Measurements from ENCODE around the gene TRHDE.

TRHDE gene

DNA sequence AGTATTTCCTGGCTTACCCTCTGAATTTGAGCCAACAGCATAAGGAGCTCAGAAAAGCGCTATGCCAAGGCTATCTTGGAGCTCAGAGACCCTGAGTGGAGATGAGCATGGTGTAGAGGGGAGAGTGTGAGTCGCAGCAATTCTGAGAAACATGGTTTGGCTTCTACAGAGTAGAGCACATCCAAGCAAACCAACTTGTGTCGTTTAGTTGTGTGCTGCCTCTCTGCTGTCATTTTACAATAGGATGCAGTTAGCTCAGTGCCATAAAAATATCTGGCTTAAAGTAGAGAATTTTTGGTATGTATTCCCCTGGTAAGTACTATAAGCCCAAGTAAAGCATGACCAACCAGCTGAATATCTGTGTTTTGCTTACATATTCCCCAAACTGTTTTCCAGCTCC lies 249.2 kb downstream of the TRHDE start:
- DNase-seq (ENCODE audit: low read depth): no peak

DNA sequence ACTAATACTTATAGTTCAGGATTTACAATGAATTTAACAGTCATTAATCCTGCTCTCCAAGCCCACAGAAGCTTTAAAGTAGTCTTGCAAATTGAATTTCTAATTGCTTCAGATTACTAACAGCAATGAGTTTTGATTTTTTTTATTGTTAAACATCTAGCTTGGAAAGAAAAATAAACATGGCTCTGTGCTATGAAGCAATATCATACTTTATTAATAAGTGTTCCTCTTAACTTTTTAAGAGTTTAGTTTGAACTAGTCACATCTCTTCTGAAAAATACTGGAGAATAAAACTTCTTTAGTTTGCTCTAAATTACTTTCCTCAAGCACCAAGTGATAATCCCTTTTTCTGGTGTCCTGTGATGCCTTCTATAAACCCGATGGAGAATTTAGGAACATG lies 250.2 kb downstream of the TRHDE start:
- no peak for DNase-seq (ENCODE audit: low read depth)

DNA sequence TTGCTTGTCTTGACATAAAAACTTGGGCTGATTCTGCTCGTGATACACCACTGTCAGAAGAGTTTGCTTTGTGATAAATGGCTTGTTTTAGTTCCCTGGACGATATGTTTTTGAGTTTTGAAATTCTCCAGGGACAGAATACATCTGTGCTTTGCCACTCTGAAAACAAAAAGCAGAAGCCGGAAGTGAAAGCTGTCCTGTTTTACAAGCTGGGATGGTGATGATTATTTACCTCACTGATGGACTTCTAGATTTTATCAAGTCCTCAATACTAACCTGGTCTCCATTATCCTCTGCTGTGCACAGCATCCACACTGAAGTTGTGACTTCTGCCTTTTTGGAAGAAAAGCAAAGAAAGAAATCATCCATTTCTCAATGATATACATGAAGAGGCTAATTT lies 251.6 kb downstream of the TRHDE start:
- DNase-seq (ENCODE audit: low read depth): no peak

DNA sequence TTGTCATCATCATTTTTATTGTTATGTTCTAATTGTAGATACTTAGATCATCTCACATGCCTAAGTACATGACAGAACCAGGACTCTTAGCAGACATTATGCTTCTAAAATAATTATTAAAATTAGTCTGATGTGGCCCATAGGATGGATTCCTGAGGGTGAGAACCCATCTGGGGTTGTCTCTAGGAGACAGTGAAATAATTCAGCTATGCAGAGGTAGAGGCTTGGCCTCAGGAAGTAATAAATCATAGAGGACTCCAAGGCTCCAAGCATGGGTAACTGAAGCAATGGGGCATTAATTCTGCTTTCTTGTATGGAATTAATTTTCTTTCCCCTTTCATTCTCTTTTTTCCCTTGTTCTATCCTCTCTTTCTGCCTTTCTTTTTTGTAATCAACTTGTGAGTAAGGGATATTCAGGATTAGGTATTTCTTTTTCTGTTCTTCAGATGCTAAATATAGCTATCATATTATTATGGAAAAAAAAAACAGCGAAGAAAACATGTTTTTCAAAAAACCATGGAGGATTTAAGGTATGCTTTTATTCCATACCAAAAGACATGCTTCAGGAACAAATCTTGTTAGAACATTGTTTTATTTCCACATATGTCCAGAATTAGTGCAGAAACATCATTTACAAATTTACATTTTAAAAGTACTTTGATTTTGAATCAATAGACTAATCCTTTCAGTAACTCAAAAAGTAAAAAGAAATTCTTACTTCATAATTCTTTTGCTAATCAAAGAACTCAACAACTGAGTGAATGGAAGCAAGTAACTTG lies 263.2 kb downstream of the TRHDE start:
- DNase-seq (ENCODE audit: low read depth): no peak

DNA sequence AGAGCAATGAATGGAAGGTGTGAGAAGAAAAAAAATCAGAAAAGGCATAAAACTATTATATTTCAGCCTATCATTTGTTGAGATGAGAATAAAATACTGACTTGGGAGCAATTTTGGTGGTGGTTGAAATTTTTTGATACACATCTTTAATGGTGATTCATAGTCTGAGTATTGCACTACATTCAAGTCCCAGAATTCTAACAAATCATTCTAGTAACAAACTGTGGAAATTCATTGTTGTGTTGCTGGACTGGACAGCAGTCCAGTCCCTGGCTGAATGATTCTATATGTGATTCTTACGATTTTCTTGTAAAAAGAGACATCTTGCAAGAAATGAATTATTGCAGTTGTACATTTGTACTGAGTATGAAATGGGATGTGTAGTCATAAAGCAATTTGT lies 268.6 kb downstream of the TRHDE start:
- no peak for DNase-seq (ENCODE audit: low read depth)

DNA sequence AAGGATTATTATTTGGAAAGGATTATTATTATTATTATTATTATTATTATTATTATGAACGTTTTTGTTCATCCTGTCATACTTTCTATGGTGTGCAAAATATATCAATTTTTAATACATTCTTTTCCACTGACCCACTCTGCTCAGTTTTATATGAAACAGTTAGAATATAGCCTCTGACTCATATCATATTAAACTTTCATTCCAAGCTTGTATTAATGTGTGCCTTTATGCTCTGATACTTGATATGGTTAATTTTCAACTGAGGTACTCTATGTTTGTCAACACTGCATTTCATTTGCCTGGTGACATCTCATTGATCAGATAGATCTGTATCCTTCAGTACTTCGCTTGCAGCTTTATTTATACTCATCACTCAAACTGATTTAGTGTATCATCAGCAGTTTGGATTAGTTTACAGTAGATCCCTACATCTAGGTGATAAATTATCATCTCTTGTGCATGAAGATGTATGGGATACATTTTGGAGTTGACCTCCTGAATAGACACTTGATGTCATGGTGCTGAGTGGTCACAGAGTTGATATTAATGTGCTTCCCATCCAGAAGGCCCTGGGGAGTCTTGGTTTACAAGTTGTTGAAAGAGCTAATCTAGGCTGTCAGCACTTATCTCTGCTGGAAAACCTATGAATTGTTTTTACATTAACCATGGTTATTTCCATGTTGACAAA lies 271.8 kb downstream of the TRHDE start:
- DNase-seq (ENCODE audit: low read depth): no peak

DNA sequence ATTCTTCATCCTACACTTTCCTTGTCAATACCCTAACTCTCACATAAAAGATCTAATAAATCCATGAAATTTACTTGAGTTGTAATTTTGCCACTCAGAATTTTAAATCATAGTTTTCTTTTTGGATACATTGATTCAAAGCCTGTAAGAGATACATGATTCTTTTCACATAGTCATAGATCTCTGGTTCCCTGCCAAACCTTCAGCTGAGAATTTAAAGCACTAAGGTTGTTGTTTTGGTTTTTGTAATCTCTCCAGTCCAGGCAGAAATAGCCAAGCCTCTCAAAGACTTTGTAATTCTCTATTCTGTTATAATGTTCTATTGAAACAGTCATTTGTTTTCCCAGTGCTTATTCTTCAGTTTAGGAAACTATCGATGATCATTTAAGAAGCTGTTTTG lies 273.9 kb downstream of the TRHDE start:
- no peak for DNase-seq (ENCODE audit: low read depth)

DNA sequence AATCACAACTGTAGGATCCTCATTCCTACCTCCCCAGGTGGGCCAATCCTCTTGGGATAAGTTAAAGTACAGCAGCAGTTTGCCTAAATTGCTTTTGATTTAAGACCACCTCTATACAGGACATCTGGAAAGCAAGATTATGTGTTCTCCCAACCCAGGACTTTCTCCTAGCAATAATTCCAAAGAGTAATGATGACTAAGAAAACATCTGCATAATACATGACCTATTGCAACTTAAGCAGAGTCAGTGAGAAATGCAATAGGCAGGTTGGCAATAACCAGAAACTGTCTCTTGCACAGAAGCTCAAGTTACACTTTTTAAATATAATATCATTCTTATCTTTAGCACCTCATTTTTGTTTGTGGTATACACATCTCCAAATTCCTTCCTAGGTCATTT lies 275.4 kb downstream of the TRHDE start:
- DNase-seq (ENCODE audit: low read depth): no peak

DNA sequence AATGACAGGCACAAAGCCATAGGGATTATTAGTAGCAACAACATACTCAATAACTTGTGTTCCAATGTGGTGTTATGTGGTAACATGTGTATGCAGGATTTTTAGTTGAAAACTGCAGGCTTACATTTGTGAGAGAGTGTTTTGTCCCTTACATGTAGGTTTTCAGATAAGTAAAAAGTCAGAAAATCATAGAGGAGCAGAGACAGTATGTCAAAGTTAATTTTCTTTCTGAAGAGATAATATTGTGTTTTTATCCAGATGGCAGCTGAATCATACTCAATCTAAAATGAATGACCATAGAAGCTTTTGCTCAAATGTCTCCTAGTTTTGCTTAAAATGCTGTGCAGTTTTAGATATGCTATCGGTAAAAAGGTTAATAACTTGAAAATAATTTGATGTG lies 277.0 kb downstream of the TRHDE start:
- no peak for DNase-seq (ENCODE audit: low read depth)

DNA sequence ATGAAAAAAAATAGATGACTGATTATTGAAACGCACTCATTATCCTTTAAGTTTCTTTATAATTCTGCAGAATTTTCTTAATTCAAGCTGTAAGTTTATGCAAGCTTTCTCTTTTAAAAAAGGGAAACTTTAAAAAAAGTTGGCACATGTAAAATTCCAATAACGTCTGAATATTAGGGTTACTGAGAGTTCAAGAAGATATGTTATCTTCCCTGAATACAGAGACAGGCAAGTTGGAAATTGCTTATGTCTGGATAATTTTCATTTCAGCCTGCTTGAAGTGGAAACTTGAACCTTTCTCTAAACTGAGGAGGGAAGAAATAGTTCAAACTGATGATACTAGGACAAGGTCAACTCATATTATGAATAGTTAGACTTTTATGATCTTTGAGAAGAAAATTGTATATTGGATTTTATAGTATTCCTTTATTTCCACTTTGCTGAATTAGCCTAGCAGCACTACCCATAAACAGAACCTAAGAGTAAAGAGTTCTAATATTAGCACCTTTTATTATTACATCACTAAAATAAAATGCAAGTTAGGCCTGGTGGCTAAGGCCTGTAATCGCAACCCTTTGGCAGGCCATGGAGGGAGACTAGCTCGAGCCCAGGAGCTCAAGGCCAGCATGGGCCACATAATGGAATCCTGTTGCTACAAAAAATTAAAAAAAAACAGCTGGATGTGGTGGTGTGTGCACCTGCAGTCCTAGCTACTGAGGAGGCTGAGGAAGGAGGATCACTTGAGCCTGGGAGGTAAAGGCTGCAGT lies 288.0 kb downstream of the TRHDE start:
- no peak for DNase-seq (ENCODE audit: low read depth)

DNA sequence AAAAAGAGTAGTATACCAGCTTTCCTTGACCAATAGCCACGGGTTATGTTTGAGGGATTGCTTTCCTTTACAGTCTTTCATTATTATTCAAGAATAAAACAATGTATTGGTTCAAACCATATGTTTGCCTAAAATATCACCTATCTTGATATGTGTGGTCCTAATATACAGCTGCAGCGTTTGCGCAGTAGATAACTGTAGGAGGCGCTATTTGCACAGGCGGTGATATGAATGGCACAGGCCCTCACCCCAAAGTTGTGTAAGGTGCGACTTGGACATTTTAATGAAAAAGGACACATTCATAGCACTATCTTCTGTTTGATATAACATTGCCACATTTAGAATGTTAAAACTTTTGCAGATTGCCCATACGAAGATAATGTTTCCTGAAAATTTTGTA lies 298.4 kb downstream of the TRHDE start:
- DNase-seq (ENCODE audit: low read depth): no peak

DNA sequence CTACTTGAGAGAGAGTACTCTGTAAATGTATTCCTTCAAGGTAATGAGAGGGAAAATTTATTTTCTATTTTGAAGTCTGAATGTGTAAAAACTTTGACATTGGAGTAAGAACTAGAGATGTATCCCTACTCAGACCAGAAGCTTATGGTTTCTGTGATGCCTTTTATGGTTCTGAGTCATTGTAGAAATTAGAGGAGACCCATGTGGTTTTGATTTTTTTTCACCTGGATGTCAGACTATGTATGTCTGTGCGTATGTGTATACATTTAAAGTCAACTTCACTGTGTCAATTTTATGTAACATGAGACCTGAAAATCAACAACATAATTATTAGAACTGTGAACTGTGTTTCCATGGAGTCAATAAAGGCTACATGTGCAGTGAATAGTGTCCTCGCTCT lies 302.0 kb downstream of the TRHDE start:
- DNase-seq (ENCODE audit: low read depth): no peak

DNA sequence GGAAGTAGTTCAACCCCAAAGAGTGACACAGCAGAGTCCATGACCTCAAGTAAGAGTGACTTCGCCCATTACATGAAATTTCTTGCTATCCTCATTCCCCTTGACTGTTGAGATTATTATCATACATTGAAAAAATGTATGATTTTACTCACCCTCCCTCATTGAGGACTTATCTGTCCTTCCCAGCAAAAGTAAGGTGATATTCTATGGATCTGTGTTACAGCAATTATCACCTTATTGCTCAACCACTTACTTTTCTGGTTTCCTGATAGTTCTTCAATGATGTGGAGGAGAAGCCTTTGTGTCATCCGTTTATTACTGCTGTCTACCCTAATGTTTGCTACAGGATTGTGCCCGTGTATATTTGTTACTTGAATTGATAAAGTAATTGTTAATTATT lies 306.2 kb downstream of the TRHDE start:
- no peak for DNase-seq (ENCODE audit: low read depth)

DNA sequence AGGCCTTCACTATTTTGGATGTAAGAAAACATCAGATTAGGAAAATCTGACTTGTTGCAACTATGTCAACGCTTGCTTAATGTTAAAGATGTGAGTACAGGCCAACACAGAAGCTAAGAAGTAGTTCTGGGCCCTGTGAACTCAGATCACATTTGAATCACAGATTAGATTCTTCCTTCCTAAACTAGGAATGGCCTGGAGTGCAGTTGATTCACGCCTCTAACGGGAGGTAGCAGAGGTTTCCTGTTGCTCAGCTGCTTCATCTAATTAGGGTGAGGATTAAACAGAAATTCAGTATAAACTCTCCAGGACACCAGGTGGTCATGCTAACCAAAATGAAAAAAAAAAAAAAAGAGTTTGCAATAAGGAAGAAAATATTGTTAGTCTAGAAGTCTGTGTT lies 314.3 kb downstream of the TRHDE start:
- no peak for DNase-seq (ENCODE audit: low read depth)

DNA sequence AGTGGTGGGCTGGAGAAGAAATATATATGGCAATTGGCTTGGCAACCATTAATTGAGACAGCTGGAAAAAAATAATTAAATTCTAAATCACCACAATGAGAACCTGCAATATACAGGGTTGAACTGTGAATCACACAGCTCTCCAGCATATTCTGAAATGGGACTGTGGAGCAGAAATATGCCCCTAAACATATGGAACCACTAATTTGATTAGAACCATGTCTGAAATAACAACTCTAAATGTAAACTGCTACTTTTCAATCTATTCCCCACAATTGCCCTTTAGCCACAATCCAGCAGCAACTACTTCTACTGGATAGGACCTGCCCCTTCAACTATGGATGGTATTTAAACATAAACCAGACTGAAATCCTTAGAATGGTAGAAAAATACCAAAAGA lies 330.4 kb downstream of the TRHDE start:
- DNase-seq (ENCODE audit: low read depth): no peak

DNA sequence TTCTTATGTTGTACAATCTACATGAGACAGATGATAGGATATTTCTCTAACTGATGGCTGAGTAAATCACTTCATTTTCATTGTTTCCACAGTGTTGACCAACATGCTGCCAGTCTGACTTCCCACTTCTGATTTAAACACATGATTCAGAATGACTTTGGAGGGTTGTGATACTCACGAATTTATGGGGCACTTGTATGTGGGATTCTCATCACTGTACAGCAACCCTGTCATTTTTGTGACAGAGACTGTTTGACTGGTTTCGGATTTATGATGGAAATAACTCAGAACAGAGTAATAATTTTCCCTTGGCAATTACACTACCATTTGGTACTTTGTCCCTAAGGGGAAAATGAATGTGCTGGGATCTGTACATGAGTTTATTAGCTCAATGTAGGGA lies 333.8 kb downstream of the TRHDE start:
- DNase-seq (ENCODE audit: low read depth): no peak

DNA sequence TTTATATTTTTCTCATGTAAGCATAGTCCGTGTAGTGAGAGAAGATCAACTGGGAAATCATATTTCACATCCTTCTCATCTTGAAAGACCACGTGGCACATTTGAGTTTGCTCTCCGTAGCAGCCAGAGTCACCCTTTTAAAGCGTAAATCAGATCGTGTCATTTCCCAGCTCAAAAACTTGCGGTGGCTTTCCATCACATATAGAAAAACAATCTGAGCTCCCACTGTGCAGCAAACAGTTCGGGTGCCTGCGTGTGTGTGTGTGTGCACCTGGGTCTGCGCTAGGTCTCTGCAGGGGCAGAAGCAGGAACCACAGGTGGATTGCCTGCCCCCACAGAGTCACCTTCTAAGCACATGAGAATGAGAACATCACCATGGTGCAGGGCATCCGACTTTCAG lies 338.2 kb downstream of the TRHDE start:
- no peak for DNase-seq (ENCODE audit: low read depth)

DNA sequence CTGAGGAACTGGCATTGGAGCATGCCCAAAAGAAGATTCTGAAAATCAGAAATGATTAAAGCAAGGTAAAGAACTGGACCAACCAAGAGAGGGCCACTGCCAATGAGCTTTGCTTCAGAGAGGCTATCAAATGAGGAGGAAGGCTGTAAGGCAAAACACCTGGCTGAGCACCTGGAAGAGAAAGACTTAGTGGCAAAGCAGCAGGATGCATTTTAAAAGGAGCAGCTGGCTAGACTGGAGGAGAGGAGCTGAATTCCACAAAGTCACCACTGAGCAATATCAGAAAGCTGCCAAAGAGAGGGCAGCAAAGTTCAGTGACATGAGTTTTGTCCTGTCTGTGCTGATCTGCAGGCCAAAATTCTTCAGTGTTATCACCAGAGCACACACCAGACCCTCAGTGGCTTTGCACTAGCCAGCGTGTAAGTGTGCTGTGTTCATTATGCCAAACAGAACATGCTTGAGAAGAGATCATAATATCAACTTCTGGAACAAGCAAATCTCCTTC lies 338.7 kb downstream of the TRHDE start:
- no peak for DNase-seq (ENCODE audit: low read depth)

DNA sequence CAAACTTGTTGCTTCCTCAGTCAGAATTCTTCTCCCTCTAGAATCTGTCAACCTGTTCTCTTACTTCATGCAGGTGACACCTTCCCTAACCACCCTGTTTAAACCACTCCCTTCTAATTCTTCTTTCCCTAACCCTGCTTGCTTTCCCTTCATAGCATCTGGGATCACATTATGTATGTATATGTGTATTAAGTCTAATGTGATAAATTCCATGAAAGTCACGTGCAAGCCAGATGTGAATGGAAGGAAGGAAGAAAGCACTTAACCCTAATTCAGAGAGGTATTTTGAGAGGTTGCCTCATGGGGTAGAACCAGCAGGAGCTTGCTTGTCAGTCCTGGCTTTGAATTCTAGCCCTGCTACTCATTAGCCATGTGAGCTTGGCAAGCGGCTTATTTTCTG lies 340.0 kb downstream of the TRHDE start:
- DNase-seq (ENCODE audit: low read depth): no peak

DNA sequence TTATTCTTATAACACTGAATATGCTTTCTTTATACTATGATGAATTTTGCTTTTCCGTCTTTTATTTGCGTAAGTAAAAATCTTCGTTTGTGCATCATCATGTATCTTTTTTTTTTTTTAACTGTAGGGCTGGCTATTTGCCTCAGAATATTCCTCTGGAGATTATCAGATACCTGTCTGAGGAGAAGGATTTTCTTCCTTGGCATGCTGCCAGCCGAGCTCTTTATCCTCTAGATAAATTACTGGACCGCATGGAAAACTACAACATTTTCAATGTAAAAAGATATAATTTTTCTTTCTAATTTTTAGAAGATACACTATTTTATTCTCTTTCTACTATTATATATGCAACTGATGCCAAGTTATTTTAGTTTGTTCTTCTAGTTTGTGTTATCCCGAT lies 346.6 kb downstream of the TRHDE start:
- DNase-seq (ENCODE audit: low read depth): no peak

DNA sequence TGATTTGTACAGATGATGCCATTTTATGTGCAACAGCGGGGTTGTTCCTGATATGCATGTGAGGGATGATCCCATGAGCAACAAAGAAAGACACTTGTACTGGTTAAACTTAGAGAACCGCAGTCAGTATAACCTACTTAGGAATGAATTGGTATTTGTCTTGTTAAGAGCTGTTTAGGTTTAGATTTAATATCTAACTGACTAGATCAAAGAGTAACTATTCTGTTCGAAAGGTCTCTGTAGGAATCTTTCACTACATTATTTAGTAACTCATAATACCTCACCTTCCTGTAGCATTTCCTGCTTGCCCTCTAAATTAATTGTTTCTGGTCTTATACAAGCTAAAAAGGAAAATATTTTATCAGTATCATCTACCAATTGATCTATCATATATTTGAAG lies 350.4 kb downstream of the TRHDE start:
- no peak for DNase-seq (ENCODE audit: low read depth)

DNA sequence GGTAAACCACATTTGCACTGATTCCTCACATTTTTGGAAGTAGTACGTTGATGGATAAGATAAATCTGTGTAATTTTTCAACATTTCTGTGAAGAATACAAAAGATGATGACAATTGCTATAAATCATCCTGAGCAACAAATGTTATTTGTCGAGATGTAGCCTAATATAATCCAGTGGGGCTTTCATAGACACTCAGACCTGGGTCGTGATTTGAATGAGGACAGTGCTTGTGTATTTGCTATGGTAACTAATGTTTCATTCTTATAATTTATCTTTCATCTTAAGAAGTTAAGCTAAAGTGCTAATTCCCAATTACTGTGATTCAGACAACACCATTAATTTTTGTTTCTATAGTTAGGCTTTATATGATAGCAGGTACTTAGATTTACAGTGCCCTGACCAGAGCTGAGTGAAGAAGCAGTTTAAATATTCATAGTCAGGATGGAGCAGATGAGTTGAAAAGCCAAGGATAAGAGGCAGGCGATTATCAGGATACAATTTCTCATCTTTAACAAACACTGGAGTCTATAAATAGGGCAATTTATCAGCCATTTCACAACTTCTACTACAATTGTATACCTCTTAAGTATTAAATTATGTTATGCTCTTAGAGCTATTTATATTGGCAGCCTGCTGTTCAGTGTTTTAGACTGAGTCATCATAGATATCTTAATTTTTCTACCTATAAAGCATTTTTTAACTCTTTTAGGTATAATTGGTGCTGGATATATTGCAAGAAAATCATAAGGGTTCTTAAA lies 359.9 kb downstream of the TRHDE start:
- no peak for DNase-seq (ENCODE audit: low read depth)
